WTC11 (cell line): Measurements from ENCODE around the gene RAB1A. TPM values are rescaled to one million over a fixed set of nuclear protein-coding genes. Genes with fewer than 3 reads are reported as not detected.

Experiments
- ATAC-seq: fragments of 200-7000 bp; cut with Tn5 transposase; 2 replicates; pipeline ENCODE4 v1.10.0; 2021; ENCODE audit warnings: mild to moderate bottlenecking, moderate library complexity
- CTCF ChIA-PET: fragments of 300-600 bp; sonication (Branson Sonifier 250); formaldehyde crosslinking; loops from one replicate; lab custom pipeline; 2021; ENCODE audit warnings: antibody characterized with exemption; lab: Charles Lee
- POLR2A ChIA-PET: fragments of 350-600 bp; sonication (Branson Sonifier 250); formaldehyde crosslinking; loops from one replicate; lab custom pipeline; 2021; ENCODE audit warnings: antibody characterized with exemption; lab: Charles Lee
- DNase-seq: peaks from one replicate; pipeline ENCODE4 v3.0.0; 2021; ENCODE audit warnings: low spot score
- H3K27ac Mint-ChIP-seq: 2 replicates; pipeline ENCODE4 v1.8.0; 2021; ENCODE audit warnings: mixed read lengths
- H3K27me3 Mint-ChIP-seq: 2 replicates; pipeline ENCODE4 v1.8.0; 2021; ENCODE audit warnings: low read depth, mild to moderate bottlenecking, moderate library complexity, mixed read lengths
- H3K36me3 Mint-ChIP-seq: 2 replicates; pipeline ENCODE4 v1.8.0; 2021; ENCODE audit warnings: mixed read lengths
- H3K4me1 Mint-ChIP-seq: 2 replicates; pipeline ENCODE4 v1.8.0; 2022; ENCODE audit warnings: mixed read lengths
- H3K4me3 Mint-ChIP-seq: 2 replicates; pipeline ENCODE4 v1.8.0; 2021; ENCODE audit warnings: mild to moderate bottlenecking, moderate library complexity, mixed read lengths
- H3K9me3 Mint-ChIP-seq: 2 replicates; pipeline ENCODE4 v1.8.0; 2021; ENCODE audit warnings: mixed read lengths
- AFF4 ChIP-seq: sonication (generic); formaldehyde crosslinking; IDR thresholded peaks from 2 replicates; pipeline ENCODE4 v1.8.1; 2023; ENCODE audit warnings: mild to moderate bottlenecking, missing genetic modification reagents, borderline replicate concordance
- ATF1 ChIP-seq: sonication (generic); formaldehyde crosslinking; IDR thresholded peaks from 2 replicates; pipeline ENCODE4 v1.8.1; 2023; ENCODE audit warnings: mild to moderate bottlenecking, moderate library complexity, missing genetic modification reagents
- CDX4 ChIP-seq: fragments of 250-450 bp; sonication (Bioruptor Pico); IDR thresholded peaks from 2 replicates; pipeline ENCODE4 v1.9.0; 2021; ENCODE audit warnings: moderate library complexity, mild to moderate bottlenecking, inconsistent platforms, borderline replicate concordance
- CTCF ChIP-seq: fragments of 200-600 bp; IDR thresholded peaks from 2 replicates; pipeline ENCODE4 v1.8.0; 2022; ENCODE audit warnings: antibody characterized with exemption
- E2F5 ChIP-seq: sonication (generic); formaldehyde crosslinking; IDR thresholded peaks from 2 replicates; pipeline ENCODE4 v1.8.1; 2022; ENCODE audit warnings: mild to moderate bottlenecking, moderate library complexity, missing genetic modification reagents
- ERG ChIP-seq: fragments of 250-450 bp; sonication (Bioruptor Pico); IDR thresholded peaks from 2 replicates; pipeline ENCODE4 v1.8.0; 2021; ENCODE audit warnings: mild to moderate bottlenecking
- FOXK1 ChIP-seq: sonication (generic); formaldehyde crosslinking; IDR thresholded peaks from 2 replicates; pipeline ENCODE4 v1.8.0; 2022; ENCODE audit warnings: mild to moderate bottlenecking, moderate library complexity, missing genetic modification reagents
- GRHL2 ChIP-seq: fragments of 250-450 bp; sonication (Bioruptor Pico); IDR thresholded peaks from 2 replicates; pipeline ENCODE4 v1.8.0; 2022; ENCODE audit warnings: mild to moderate bottlenecking, moderate library complexity; ENCODE audit not compliant: insufficient replicate concordance, severe bottlenecking
- MAX ChIP-seq: sonication (generic); formaldehyde crosslinking; IDR thresholded peaks from 2 replicates; pipeline ENCODE4 v1.8.0; 2022; ENCODE audit warnings: mild to moderate bottlenecking, missing genetic modification reagents
- MYBL2 ChIP-seq: sonication (generic); formaldehyde crosslinking; IDR thresholded peaks from 2 replicates; pipeline ENCODE4 v1.8.1; 2023; ENCODE audit warnings: mild to moderate bottlenecking, moderate library complexity, missing genetic modification reagents
- NFE2L1 ChIP-seq: sonication (generic); formaldehyde crosslinking; IDR thresholded peaks from 2 replicates; pipeline ENCODE4 v1.8.1; 2023; ENCODE audit warnings: missing genetic modification reagents
- PRDM15 ChIP-seq: sonication (generic); formaldehyde crosslinking; IDR thresholded peaks from 2 replicates; pipeline ENCODE4 v1.8.0; 2022; ENCODE audit warnings: missing genetic modification reagents
- SMAD3 ChIP-seq: sonication (generic); formaldehyde crosslinking; IDR thresholded peaks from 2 replicates; pipeline ENCODE4 v1.8.0; 2022; ENCODE audit warnings: missing genetic modification reagents, mild to moderate bottlenecking, borderline replicate concordance
- ZBTB43 ChIP-seq: sonication (generic); formaldehyde crosslinking; IDR thresholded peaks from 2 replicates; pipeline ENCODE4 v1.8.1; 2023; ENCODE audit warnings: mild to moderate bottlenecking, missing genetic modification reagents
- ZNF281 ChIP-seq: sonication (generic); formaldehyde crosslinking; IDR thresholded peaks from 2 replicates; pipeline ENCODE4 v1.8.0; 2023; ENCODE audit warnings: mild to moderate bottlenecking, missing genetic modification reagents
- ZNF416 ChIP-seq: fragments of 250-450 bp; sonication (Bioruptor Pico); IDR thresholded peaks from 2 replicates; pipeline ENCODE4 v1.9.0; 2021; ENCODE audit warnings: mild to moderate bottlenecking, inconsistent platforms
- total RNA-seq: library from RNA; stranded (reverse); gene quantifications from 3 replicates; pipeline ENCODE4 v1.2.3, GENCODE V29; 2021

RAB1A gene
- total RNA-seq, 1 experiment from 2014 or later = 114 TPM

GRCh38 chr2:65144571-65144970, 14.7 kb upstream of the RAB1A start:
- H3K27ac Mint-ChIP-seq = no peak overlapping the region
- no peaks in the 10 kb centered on the region for H3K27me3 Mint-ChIP-seq
- ChIA-PET CTCF (no interaction called here), POLR2A (no interaction called here)
- TF ChIP-seq ATF1 (no peak), FOXK1 (CRISPR knock-in tag) (no peak), ERG (no peak), E2F5 (CRISPR knock-in tag) (no peak)
- TF ChIP-seq, all 79 proteins: peak for 0
- Mint-ChIP-seq H3K4me1 (no peaks in the 10 kb centered on the region), H3K9me3 (peaks cover 5% of the 10 kb centered on the region), H3K4me3 (no peak overlapping the region), H3K36me3 (no peaks in the 10 kb centered on the region)
- no peak for DNase-seq
- no peak for ATAC-seq

GRCh38 chr2:65142515-65142914, 12.6 kb upstream of the RAB1A start:
- Mint-ChIP-seq H3K36me3 (no peaks in the 10 kb centered on the region), H3K9me3 (peaks cover 5% of the 10 kb centered on the region), H3K4me3 (no peak overlapping the region), H3K27me3 (no peaks in the 10 kb centered on the region), H3K27ac (no peak overlapping the region), H3K4me1 (no peaks in the 10 kb centered on the region)
- DNase-seq = no peak
- ATAC-seq = no peak
- POLR2A ChIA-PET = no interaction called here
- CTCF ChIA-PET = interaction anchor here (0.8 kb wide), 1 partner anchor 44 kb away, joined by 3 read pairs; no protein-coding TSS in a partner anchor
- no peak for TF ChIP-seq SMAD3 (CRISPR knock-in tag)
- TF ChIP-seq ZNF416 (CRISPR knock-in tag) = no peak
- TF ChIP-seq CDX4 (CRISPR knock-in tag) = no peak
- no peak for TF ChIP-seq GRHL2
- TF ChIP-seq MYBL2 (CRISPR knock-in tag) = no peak
- no peak for TF ChIP-seq ZNF281 (CRISPR knock-in tag)
- no peak for TF ChIP-seq PRDM15
- TF ChIP-seq ZBTB43 (CRISPR knock-in tag) = no peak
- TF ChIP-seq ATF1 = no peak
- TF ChIP-seq AFF4 (CRISPR knock-in tag) = no peak
- TF ChIP-seq MAX (CRISPR knock-in tag) = no peak
- TF ChIP-seq CTCF = no peak
- no peak for TF ChIP-seq NFE2L1 (CRISPR knock-in tag)
